NCI-H748 (cell line): ENCODE data around the gene SFXN3.
"Not testable (repeated sequence)": the region's sequence is repeated elsewhere in the genome, so short reads cannot be mapped to it uniquely, and the experiment has no call there.

Experiments used
- DNase-seq: peaks from one replicate; lab custom pipeline; 2025; ENCODE audit not compliant: unreplicated experiment; lab: John Stamatoyannopoulos, UW

SFXN3 gene

DNA sequence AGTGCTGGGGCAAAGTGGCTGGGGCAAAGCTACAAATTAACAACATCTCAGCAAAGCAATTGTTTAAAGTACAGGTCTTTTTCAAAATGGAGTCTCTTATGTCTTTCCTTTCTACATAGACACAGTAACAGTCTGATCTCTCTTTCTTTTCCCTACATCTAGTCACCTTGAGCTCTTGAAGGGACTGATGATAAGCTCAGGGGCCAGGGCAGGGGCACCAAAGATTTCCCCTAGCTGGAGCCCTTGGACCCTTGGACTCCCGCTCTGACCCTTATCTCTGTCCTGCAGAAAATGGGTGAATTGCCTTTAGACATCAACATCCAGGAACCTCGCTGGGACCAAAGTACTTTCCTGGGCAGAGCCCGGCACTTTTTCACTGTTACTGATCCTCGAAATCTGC is 3.4 kb downstream of the SFXN3 start:
- DNase-seq: not testable (repeated sequence)

- DNase-seq: no peak
Observed at GRCh38 chr10:101035314-101035713, 4.3 kb downstream of the SFXN3 start.

- no peak for DNase-seq
Observed at GRCh38 chr10:101035916-101036702, 5.1 kb downstream of the SFXN3 start.

GRCh38 chr10:101036726-101037125 is 5.7 kb downstream of the SFXN3 start:
- DNase-seq: no peak

GRCh38 chr10:101038484-101038883 is 7.5 kb downstream of the SFXN3 start:
- peak; percentile 1 for DNase-seq

GRCh38 chr10:101040061-101040460 is 9.0 kb downstream of the SFXN3 start:
- no peak for DNase-seq

- no peak for DNase-seq
Observed at GRCh38 chr10:101040851-101041250, 9.8 kb downstream of the SFXN3 start.

DNA sequence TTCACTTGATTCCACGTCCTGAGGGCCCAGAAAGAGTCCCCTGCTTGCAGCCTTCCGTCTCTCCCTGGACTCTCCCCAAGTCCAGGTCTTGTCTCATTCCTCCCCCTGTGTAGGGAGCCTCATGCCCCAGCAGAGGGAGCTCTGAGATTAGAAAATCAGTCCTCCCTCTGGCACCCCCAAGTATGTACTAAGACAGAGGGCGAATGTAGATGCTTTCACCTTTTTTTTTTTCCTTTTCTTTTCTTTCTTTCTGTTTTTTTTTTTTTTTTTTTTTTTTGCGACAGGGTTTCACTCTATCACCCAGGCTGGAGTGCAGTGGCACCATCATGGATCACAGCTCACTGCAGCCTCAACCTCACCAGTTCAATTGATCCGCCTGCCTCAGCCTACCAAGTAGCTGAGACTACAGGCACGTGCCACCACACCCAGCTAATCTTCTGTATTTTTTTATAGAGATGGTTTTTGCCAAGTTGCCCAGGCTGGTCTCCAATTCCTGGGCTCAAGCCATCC is 10.3 kb downstream of the SFXN3 start:
- peak; percentile 72 for DNase-seq

DNA sequence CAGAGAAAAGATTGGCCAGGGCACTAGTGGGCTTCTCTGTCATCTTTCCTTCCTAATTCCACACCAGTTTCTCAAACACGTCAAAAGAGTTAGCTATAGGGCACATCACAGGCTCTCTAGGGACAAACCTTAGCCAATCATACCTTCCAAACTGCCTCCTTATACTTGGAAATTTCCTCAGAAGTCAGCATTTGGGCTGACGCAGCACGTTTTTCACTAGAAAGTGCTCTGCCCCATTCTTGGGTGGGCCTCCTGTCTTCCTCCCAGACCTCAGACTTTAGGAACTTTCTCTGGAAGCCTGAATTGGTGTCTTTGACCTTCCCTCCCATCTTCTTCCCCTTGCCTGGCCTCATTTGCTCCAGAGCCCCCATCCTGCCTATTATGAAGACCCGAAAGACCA is 11.1 kb downstream of the SFXN3 start:
- no peak for DNase-seq

DNA sequence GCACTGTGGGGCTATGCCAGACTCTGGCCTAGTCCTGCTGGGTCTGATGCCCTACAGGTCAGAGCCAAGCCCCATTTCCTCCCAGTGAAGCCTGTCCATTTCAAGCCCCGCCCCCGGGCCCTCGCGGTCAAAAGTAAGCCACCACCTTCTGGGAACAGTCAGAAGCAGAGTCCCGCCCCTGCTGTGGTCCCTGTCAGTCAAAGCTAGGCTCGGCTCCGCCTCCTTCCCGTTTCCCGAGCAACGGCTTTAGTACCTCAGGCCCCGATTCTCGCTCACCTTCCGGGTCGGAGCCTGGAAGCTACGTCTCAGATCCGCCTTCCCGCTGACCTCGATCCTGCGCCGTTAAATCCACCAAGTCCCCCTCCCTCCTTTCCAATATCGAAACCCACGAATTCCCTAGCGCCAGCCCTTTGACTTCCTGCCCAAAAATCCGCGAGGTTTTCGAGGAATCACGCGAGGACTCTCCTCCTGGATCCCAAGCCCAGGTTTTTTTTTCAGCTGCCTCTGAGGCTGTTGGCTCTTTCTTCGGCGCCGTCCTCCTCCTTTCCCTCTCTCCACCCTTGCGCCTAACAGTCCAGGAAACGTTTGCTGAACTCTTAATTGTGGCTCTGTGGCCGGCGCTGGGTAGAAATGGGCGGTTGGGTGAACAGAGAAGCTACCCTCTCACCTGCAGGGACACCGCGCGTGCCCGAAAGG is 11.8 kb downstream of the SFXN3 start:
- DNase-seq: peak; percentile 93

DNA sequence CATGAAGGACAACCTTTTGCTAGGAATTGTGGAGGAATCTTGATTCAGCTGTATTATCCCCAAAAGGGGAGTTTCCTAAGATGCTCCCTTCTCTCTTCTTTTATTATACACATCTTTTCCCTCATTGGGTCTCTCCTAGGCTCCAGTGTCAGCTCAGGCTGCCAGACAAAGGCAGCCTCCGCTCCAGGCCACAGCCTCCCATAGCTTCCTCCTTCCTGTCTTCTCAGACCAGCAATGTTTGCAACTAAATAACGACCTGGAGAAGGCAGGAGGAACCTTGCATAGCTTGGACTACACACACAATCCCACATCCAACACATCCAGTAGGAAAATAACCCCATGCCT is 12.3 kb downstream of the SFXN3 start:
- no peak for DNase-seq

- DNase-seq: no peak
Observed at GRCh38 chr10:101044117-101044516, 13.1 kb downstream of the SFXN3 start.

DNA sequence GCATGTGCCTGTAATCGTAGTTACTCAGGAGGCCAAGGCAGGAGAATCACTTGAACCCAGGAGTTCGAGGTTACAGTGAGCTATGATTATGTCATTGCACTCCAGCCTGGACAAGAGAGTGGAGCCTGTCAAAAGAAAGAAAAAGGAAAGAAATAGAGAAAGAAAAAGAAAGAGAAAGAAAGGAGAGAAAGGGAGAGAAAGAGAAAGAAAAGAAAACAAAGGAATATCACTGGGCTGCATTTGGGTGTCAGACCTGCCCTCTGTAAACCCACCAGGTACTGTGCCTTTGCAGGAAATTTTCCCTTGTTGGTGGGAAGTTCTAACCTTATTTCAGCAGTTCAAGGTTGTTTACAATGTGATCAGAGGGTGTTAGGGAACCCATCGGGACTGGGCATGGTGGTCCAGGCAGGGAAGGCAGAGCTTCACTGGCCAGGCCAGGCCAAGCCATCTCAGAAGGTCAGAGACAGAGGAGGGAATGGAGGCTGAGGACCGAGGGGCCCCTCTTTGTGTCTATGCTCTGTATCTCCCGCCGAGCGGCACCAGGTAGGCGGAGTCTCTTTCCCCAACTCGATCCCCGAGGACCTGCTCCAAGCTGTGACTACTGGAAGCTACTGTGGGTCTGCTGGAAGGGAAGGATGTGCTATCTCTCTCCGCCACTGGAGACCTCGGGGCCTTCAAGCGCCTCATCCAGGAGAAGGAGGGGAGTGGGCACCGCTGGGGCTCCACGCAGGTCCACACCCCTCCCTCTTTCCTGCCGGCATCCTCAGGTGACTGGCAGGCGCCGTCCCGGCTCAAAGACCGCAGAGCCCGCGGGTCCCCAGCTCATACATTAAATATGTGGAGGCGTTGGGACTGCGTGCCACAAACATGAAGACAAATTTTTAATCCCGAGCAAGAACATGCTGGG is 15.6 kb downstream of the SFXN3 start:
- DNase-seq: peak; percentile 3

DNA sequence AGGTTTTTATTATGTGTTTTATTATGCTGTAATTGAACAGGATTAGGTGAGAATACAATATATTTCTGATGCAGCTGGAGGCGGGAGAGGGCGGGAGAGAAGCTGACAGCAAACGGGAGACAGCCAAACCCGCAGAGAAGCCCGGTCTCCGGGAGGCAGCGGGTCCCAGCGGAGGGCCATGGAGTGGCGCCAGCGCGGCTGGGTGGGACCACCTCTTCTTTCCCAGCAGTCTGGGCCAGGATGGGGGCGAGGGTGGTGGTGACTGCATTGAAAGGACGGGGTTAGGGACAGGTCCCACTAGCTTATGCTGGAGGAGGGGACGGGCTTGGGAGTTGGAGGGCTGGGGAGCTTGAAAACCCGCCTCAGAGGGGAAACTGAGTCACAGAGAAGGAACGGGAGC is 16.2 kb downstream of the SFXN3 start:
- DNase-seq: no peak

DNA sequence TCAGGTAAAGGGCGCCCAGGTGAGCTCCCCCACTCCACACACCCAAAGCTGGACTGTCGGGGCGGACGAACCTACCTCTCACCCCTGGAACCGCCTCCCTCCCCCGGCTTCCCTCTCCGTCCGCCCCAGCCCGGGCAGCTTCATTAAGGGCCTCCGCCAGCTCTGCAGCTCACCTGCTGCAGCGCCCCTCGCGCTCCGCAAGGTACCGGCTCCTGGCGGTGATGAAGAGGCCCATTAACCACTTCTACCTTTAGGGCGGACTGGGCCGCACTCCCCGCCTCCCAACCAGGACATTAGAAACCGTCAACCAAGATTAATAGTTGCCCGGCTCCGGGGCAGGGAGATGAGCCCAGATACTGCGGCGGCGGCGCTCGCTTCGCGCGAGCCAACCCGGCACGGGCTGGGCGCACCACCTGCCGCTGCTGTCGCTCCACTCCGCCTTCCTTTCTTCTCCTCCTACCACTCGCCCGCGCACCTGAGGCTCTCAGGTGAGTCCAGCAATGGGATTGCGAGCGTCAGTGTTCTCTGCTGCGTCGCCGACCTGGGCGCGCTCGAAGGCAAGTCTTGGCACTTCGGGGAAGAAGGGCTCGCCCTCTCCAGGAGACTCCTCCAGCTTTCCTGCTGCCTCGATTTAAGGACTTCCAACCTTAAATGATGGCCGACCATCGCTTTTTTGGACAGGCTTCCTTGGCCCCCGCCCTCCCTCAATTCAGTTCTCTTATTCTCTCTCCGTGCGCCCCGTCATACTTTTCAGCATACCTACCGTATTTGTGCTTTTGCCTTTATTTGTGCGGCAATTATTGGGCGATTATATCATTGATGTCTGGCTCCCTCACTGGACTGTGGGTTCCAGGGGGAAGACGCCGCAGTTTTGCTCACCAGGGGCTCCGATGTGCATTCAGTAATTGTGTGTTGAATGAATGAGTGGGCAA is 17.2 kb downstream of the SFXN3 start:
- DNase-seq: peak; percentile 89

DNA sequence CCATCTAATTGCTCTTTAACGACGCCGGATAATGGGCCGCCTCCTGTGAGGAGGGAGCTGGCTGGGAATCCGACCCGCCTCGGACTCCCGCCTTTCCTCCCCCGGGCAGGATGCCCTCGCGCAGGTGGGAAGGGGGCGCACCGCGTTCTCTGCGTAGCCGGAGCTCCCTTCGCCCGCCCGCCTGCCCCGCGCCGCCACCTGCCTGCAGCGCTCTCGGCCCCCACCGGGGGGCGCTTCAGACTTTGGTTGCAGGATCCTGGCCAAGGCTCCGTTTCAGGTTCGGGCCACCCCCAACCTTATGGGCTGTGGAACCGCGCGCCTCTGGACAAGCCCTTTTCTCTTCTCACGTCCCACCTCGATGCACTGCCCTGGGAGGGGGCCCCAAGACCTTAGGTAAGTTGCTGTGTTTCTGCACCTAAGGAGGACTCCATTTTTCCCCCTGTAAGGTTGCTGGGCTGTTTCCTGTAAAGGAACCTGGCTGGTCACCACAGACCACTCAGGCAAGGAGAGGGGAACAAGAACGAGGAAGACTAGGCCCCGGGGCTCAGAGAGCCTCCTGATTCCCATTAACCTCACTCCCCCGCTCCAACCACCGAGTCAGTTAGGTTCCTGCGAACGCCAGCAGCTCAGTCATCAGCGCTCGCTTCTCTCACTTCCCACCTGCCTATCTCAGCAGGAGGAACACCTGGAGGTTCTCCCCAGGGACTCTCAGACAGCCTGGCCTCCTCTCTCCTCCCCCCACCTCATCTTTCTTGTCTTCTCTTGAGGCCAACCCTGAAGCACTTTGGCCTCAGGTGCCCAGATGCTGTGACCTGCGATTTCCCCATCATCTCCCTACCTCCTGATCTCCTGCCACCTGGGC is 19.4 kb downstream of the SFXN3 start:
- peak; percentile 86 for DNase-seq

- DNase-seq: no peak
Observed at GRCh38 chr10:101052285-101052684, 21.3 kb downstream of the SFXN3 start.

DNA sequence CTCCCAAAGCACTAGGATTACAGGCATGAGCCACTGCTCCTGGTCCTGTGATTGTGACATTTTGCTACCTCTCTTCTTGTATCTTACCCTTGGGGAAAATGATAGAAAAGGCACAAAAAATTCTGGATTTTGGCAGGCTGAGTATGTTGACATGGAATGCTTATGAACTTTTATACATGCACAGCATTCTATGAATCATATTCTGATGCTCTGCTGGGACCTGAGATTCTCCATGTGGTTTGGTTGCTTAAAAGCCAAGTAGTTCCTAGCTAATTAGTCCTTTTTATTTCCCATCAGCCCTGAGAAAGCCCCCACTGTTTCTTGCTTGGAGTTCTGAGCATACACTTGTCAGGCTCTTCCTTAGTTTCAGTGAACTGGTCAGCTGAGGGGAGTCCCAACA is 22.5 kb downstream of the SFXN3 start:
- no peak for DNase-seq

DNA sequence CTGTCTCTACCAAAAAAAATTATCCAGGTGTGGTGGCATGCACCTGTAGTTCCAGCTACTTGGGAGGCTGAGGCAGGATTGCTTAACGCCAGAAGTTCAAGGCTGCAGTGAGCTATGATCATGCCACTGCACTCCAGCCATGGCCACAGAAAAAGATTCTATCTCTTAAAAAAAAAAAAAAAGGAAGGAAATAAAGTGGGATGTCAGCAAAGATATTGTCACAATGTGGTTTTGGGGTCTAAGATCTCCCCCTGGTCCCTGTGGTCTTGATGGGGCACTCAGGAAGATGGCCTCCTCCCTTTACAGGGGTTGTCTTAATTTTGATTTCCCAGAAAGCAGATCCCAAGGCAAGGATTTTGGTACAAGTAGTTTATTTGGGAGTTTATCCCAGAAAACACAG is 23.3 kb downstream of the SFXN3 start:
- no peak for DNase-seq
